GM12875 (cell line): ENCODE data around the gene FAM3D.

Experiments
- H3K4me3 ChIP-seq: one replicate; pipeline ENCODE4 v1.5.1; 2011; ENCODE audit warnings: low read depth, low read length, control low read depth
- TF ChIP-seq, protein P1 (sequence below): IDR thresholded peaks from 2 replicates; pipeline ENCODE4 v1.5.1; 2011; ENCODE audit warnings: low read depth, mild to moderate bottlenecking, control low read depth, inconsistent platforms, low read length, moderate library complexity, borderline replicate concordance; ENCODE audit not compliant: insufficient read depth

The FAM3D gene

DNA sequence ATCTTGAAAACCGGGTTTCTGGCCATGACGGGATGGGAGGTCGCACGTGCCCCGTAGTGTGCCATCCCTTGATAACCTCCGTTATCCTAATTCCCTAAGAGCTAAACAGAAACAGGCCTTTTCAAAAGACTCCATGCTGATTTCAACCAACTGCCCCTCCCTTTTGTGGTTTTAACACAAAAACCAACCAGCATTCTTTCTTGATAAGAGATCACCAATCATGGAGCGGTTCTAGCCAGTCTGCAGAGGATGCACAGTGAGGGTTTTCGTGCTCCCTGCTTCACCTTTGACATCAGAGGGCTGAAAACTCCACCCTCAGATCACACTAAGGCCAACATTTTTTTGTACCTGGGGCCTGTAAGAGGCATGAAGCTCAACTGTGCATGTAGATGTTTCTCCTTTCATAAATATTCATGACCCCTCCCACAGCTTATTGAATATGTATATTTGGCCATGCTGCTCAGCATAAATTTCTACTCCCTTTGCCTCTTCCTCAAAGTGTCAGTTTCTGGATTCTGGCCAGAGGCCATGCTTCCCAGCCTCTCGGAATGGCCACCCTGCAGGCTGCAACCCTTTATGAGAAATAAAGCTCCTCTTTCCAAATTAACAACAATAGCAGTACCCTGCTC lies 41.3 kb downstream of the FAM3D start:
- TF ChIP-seq, protein P1, sequence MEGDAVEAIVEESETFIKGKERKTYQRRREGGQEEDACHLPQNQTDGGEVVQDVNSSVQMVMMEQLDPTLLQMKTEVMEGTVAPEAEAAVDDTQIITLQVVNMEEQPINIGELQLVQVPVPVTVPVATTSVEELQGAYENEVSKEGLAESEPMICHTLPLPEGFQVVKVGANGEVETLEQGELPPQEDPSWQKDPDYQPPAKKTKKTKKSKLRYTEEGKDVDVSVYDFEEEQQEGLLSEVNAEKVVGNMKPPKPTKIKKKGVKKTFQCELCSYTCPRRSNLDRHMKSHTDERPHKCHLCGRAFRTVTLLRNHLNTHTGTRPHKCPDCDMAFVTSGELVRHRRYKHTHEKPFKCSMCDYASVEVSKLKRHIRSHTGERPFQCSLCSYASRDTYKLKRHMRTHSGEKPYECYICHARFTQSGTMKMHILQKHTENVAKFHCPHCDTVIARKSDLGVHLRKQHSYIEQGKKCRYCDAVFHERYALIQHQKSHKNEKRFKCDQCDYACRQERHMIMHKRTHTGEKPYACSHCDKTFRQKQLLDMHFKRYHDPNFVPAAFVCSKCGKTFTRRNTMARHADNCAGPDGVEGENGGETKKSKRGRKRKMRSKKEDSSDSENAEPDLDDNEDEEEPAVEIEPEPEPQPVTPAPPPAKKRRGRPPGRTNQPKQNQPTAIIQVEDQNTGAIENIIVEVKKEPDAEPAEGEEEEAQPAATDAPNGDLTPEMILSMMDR, result no peak
- H3K4me3 ChIP-seq, result no peak overlapping the region

DNA sequence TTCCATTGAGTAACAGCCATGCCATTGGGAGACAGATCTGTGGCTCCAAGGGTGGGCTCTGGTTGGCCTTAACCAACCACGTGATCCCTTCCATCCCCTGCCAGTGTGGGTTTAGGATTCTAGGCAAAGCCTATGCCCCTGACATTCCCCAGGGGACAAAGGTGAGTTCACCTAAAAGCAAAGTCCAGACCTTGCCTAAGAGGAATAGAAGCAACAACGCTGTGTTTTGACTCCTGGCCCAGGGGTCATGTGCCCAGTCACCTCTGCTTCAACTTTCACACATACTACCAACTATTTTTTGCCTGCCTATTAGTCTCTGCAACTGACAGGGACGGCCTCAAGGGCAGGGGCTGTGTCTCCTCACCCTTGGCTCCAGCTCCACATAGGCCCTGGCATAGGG lies 42.0 kb downstream of the FAM3D start:
- TF ChIP-seq, protein P1, result no peak

DNA sequence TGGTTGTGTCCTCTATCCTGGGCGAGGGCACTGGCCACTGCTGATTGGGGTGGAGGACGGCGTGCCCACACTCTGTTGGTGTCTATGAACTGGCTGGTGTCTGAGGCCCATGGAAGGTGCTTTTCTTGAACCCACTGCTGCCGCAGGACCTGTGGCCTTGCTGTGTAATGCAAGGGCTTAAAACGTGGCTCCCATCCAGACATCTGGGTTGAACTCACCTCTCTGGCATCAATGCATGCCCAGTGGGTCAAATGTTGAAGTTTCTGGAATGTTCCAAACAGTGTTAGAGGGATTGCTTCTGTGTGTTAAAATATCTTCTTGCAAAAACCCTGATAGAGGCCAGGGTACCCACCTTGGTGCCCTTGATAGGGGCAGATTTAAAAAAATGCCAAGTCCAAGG lies 42.6 kb downstream of the FAM3D start:
- TF ChIP-seq, protein P1, result no peak
- no peak overlapping the region for H3K4me3 ChIP-seq

More for the DNA sequence above, 42.0 kb downstream of the FAM3D start:
- no peak overlapping the region for H3K4me3 ChIP-seq

DNA sequence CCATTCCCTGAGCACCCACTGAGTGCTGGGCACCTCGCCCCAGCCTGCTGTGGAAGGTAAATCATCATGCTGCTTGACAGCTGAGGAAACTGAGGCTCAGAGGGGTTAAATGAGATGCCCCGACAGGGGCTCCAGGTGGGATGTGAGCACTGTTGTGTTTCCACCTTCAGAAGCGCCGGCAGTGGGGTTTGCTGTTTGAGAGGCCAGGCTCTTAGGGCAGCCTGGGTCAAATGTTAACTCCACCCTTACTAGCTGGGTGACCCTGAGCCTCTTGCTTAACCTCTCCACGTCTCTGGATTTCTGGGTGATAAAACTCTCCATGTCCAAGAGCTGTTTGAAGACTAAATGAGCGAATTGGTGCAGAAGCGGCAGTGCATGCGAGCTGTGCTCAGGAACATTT lies 43.1 kb downstream of the FAM3D start:
- H3K4me3 ChIP-seq, result no peak overlapping the region
- TF ChIP-seq, protein P1, result no peak

DNA sequence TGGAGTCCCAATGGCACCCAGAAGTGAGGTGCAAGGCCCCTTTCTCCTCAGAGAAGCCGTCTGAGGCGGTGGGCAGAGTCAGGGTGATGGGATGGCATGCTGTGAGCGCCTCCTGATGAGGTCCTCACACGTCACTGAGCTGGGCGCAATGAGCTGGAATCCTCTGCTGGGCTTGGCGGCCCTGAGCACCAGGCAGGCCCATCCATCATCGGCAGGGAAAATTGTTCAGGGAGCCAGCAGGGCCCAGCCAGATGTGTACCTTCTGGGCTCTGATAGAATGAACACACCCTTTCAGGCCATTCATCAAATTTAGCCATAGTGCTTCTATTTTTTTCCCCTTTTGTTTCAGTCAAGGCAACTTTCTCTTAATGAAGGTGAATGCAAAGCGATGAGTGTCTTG lies 43.7 kb downstream of the FAM3D start:
- TF ChIP-seq, protein P1, result no peak

DNA sequence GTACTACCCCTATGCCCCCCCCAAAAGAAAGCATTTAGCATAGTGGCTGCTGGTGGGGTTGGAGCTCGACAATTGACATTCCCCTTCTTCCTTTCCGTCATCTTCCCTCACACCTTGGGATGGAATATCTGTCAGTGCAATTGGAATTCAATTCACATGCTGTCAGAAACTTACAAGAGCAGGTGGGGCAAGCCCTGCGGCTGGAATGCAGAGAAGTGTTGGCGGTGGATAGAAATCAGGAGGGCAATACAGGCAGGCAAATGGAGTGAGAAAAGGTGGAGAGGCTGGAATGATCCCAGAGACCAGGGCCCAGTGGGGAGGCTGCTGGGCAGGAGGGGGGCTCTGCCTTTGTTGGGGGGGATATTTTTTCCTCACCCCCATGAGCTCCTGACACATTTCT lies 44.1 kb downstream of the FAM3D start:
- no peak overlapping the region for H3K4me3 ChIP-seq
- TF ChIP-seq, protein P1, result no peak

More for the DNA sequence above, 43.7 kb downstream of the FAM3D start:
- no peak overlapping the region for H3K4me3 ChIP-seq

DNA sequence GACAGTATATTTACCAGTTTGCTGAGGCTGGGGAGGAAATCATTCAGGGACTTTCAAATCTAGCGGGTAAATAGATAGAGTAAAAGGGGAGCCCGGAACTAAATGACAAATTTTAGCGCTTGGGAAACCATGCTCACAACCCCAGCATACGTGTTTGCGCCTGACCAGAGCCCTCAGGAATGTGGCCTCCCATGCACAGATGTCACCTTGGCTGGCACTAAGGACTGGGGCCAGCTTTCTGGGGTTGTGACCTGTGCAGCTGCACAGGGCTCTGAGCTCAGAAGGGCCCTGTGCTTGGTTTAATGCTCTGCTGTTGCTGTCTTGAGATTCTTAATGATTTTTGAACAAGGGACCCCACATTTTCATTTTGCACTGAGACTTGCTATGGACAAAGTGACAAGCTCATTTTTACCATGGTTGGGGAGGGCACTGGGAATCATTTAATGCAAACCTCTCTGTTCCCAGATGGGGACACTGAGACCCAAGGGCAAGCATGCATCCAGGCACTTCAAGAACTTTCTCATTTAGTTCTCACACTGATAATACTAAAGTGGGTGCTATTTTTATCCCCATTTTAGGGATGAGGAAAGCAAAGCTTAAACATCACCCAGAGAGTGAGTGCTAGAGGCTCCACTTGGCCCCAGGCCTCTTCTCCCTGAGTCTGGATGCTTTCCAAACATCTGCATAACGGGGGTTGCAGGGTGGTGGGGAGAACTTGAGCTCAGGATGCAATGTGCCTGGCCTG lies 45.3 kb downstream of the FAM3D start:
- no peak overlapping the region for H3K4me3 ChIP-seq
- TF ChIP-seq, protein P1, result no peak
